K562 (cell line): ENCODE results near the gene TGFB1I1. TPM values are rescaled to one million over a fixed set of nuclear protein-coding genes. Genes with fewer than 3 reads are reported as not detected.

Experiments used
- ATAC-seq: fragments of 200-7000 bp; cut with Tn5 transposase; 3 replicates; pipeline ENCODE4 v1.9.1; 2020; ENCODE audit warnings: moderate library complexity
- BruUV-seq: library from RNA; stranded (reverse); fragments of 400-500 nt; replicated peaks from 2 replicates; lab custom pipeline; 2021; lab: Mats Ljungman, UMichigan
- CTCF ChIA-PET: fragments of 300-600 bp; formaldehyde crosslinking; extraction: SDS; loops from one replicate; lab custom pipeline; 2021; ENCODE audit warnings: low intra/inter-chr PET ratio; lab: Yijun Ruan, JAX
- POLR2A ChIA-PET: fragments of 300-600, 350-650 bp; sonication (Branson Sonifier 250); formaldehyde crosslinking; extraction: SDS; loops from one replicate; lab custom pipeline; 2021; ENCODE audit warnings: antibody characterized with exemption, inconsistent platforms; lab: Yijun Ruan, JAX
- DNase-seq, 4 experiments: peaks; one replicate each; pipeline versions ENCODE4 v3.0.0 to v3.0.0-alpha.2; 2011 to 2018; ENCODE audit warnings: low spot score in 3 of 4, mixed read lengths in 3 of 4; ENCODE audit errors: extremely low read depth in 1 of 4
- FAIRE-seq: peaks from 2 replicates; lab custom pipeline; 2011; peaks lifted over from hg19 to GRCh38; lab: Jason Lieb, UNC
- H2AFZ ChIP-seq: 2 replicates; pipeline ENCODE4 v1.6.0; 2011; ENCODE audit warnings: low read depth, low read length, control low read depth, inconsistent platforms
- H3K27ac ChIP-seq: fragments of 200-600 bp; 3 replicates; pipeline ENCODE4 v1.8.0; 2011; ENCODE audit warnings: low read depth, mild to moderate bottlenecking, control low read depth, inconsistent platforms, low read length, moderate library complexity, mixed read lengths; ENCODE audit errors: extremely low read depth
- H3K27me3 ChIP-seq, 2 experiments: fragments of 300-600 bp in 1 of 2; 2 replicates in 1 of 2; 3 replicates in 1 of 2; pipeline versions ENCODE4 v1.6.0 to v1.8.0; 2011; ENCODE audit warnings: inconsistent platforms in 2 of 2, low read length in 2 of 2, mild to moderate bottlenecking in 1 of 2, mixed read lengths in 1 of 2, moderate library complexity in 1 of 2; ENCODE audit not compliant: control insufficient read depth in 2 of 2, insufficient read depth in 2 of 2
- H3K36me3 ChIP-seq: fragments of 300-600 bp; 3 replicates; pipeline ENCODE4 v1.8.0; 2011; ENCODE audit warnings: mild to moderate bottlenecking, low read length, inconsistent platforms; ENCODE audit not compliant: control insufficient read depth, insufficient read depth
- H3K4me1 ChIP-seq, 2 experiments: fragments of 200-600 bp in 1 of 2; replicated peaks in 1 of 2; 2 replicates in 1 of 2; 3 replicates in 1 of 2; pipeline versions ENCODE4 v1.5.1 to v1.8.0; 2011; ENCODE audit warnings: inconsistent platforms in 2 of 2, low read length in 2 of 2, mild to moderate bottlenecking in 1 of 2, mixed read lengths in 1 of 2, moderate library complexity in 1 of 2; ENCODE audit not compliant: control insufficient read depth in 2 of 2, insufficient read depth in 2 of 2
- H3K4me2 ChIP-seq: 2 replicates; pipeline ENCODE4 v1.6.1; 2011; ENCODE audit warnings: low read length, control low read depth, inconsistent platforms, mixed read lengths; ENCODE audit not compliant: insufficient read depth
- H3K4me3 ChIP-seq: fragments of 200-600 bp; sonication (generic), shearing (Covaris generic); 2 replicates; pipeline ENCODE4 v1.5.1; 2016; ENCODE audit warnings: control low read depth, inconsistent platforms
- H3K79me2 ChIP-seq: fragments of 200-600 bp; 3 replicates; pipeline ENCODE4 v1.8.0; 2011; ENCODE audit warnings: low read length, inconsistent platforms; ENCODE audit not compliant: control insufficient read depth, insufficient read depth
- H3K9ac ChIP-seq, 2 experiments: 2 replicates each; pipeline versions ENCODE4 v1.6.0 to v1.6.1; 2011; ENCODE audit warnings: low read depth in 2 of 2, low read length in 2 of 2, control low read depth in 1 of 2, inconsistent platforms in 1 of 2, mild to moderate bottlenecking in 1 of 2, mixed read lengths in 1 of 2; ENCODE audit not compliant: insufficient read depth in 1 of 2
- H3K9me1 ChIP-seq: one replicate; pipeline ENCODE4 v1.6.0; 2011; ENCODE audit warnings: inconsistent platforms, mild to moderate bottlenecking, low read length, moderate library complexity; ENCODE audit not compliant: control insufficient read depth, insufficient read depth
- H3K9me3 ChIP-seq: replicated peaks from 2 replicates; pipeline ENCODE4 v1.5.1; 2011; ENCODE audit warnings: low read depth, low read length, inconsistent platforms; ENCODE audit not compliant: control insufficient read depth, insufficient read depth
- H4K20me1 ChIP-seq: replicated peaks from 2 replicates; pipeline ENCODE4 v1.6.1; 2011; ENCODE audit warnings: low read length, inconsistent platforms, mixed read lengths; ENCODE audit not compliant: control insufficient read depth, insufficient read depth
- CEBPB ChIP-seq: fragments of 450-650 bp; IDR thresholded peaks from 2 replicates; pipeline ENCODE4 v1.6.1; 2016; ENCODE audit warnings: missing genetic modification characterization, missing compliant biosample characterization
- KLF1 ChIP-seq: fragments of 450-650 bp; IDR thresholded peaks from 2 replicates; pipeline ENCODE4 v1.6.1; 2016; ENCODE audit warnings: missing genetic modification characterization, missing compliant biosample characterization
- ZBED1 ChIP-seq: IDR thresholded peaks from 2 replicates; pipeline ENCODE4 v1.6.1; 2014
- ZKSCAN1 ChIP-seq: fragments of 150-350 bp; IDR thresholded peaks from 2 replicates; pipeline ENCODE4 v1.6.1; 2016; ENCODE audit warnings: low read depth, low read length
- WGBS: fragments of 100-300 bp; shearing (Covaris generic); methylation state at CpG from one replicate; pipeline ENCODE4 v1.1.6; 2016; ENCODE audit warnings: low coverage, mixed read lengths; ENCODE audit not compliant: insufficient coverage; ENCODE audit errors: missing lambda C conversion rate; 5-methylcytosine and 5-hydroxymethylcytosine counted together
- in situ Hi-C: fragments of 300-500 bp; cut with MboI; formaldehyde crosslinking; loops from 4 replicates; pipeline ENCODE4 v1.15.0; 2018; ENCODE audit warnings: inconsistent platforms, mixed read lengths
- intact Hi-C: fragments of 100-400 bp; cut with micrococcal nuclease; formaldehyde crosslinking; loops from 2 replicates; pipeline ENCODE4 v1.14.2; 2022
- polyA plus RNA-seq, 8 experiments: library from polyadenylated mRNA; depleted of rRNA in 4 of 8; stranded (reverse) in 5 of 8; unstranded in 3 of 8; fragments of >200 nt; fragmentation: Nextera tagmentation in 2 of 8; fragmentation: Illumina TruSeq in 1 of 8; extraction: Ambion mirVana in 2 of 8; extraction: Trizol in 1 of 8; gene quantifications; 2 replicates each; pipeline versions ENCODE4 v1.2.1 to v1.2.3, GENCODE V29; 2011 to 2014; ENCODE audit warnings: inconsistent platforms in 1 of 8, missing spikeins in 1 of 8
- total RNA-seq, 7 experiments: library from RNA; depleted of rRNA in 6 of 7; stranded (reverse); fragments of >200 nt in 6 of 7; fragmentation: Illumina TruSeq in 2 of 7; extraction: Trizol in 2 of 7; gene quantifications; 2 replicates each; pipeline versions ENCODE4 v1.2.1 to v1.2.3, GENCODE V29; 2011 to 2021; ENCODE audit warnings: low replicate concordance in 1 of 7
- TF ChIP-seq, protein P1 (sequence below): sonication (generic); formaldehyde crosslinking; IDR thresholded peaks from 2 replicates; pipeline ENCODE4 v1.8.0; 2022; ENCODE audit warnings: mild to moderate bottlenecking, missing genetic modification reagents
- TF ChIP-seq, protein P2 (sequence below): fragments of 250-450 bp; sonication (Bioruptor Pico); IDR thresholded peaks from 2 replicates; pipeline ENCODE4 v1.4.0; 2020; ENCODE audit warnings: borderline replicate concordance

The TGFB1I1 gene
- total and polyA plus RNA-seq, 9 of the 15 experiments (the other 6 are each of a cell fraction or from before 2014, with no cell fraction given): 0.04 to 0.91 (median 0.19) TPM

DNA sequence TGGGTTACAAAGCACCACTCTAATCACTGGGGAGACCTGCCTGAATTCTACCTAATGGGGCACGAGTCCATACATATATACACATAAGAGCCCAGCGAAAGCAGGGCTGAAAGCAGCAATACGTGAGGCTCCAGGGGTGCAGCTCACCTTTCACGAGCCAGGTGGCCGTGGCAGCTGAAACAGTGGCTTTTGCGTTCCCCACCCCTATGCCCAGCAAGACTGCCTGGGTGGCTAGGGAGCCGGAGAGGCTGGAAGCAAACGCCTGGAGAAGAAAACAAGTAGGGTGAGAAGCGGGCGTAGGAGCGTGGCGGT, 35.6 kb downstream of the TGFB1I1 start:
- 0% methylated on average over 10 of the region's 12 CpGs for WGBS
- TF ChIP-seq, protein P1, sequence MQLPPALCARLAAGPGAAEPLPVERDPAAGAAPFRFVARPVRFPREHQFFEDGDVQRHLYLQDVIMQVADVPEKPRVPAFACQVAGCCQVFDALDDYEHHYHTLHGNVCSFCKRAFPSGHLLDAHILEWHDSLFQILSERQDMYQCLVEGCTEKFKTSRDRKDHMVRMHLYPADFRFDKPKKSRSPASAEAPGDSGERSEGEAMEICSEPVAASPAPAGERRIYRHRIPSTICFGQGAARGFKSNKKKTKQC (CRISPR knock-in tag): peak; percentile 37; the same call in 1 of the 2 replicates
- TF ChIP-seq CEBPB (tag): 0 out of 2 replicates have a peak, but pooled peaks have one; percentile 4
- no peak for TF ChIP-seq KLF1 (tag)
- TF ChIP-seq, protein P2, sequence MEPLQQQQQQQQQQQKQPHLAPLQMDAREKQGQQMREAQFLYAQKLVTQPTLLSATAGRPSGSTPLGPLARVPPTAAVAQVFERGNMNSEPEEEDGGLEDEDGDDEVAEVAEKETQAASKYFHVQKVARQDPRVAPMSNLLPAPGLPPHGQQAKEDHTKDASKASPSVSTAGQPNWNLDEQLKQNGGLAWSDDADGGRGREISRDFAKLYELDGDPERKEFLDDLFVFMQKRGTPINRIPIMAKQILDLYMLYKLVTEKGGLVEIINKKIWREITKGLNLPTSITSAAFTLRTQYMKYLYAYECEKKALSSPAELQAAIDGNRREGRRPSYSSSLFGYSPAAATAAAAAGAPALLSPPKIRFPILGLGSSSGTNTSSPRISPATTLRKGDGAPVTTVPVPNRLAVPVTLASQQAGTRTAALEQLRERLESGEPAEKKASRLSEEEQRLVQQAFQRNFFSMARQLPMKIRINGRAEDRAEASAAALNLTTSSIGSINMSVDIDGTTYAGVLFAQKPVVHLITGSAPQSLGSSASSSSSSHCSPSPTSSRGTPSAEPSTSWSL (CRISPR knock-in tag): no peak
- TF ChIP-seq ZKSCAN1: no peak
- TF ChIP-seq ZBED1: no peak
- TF ChIP-seq, all 486 proteins: peak for 2
- peak overlapping the region; percentile 97 to 100 for H3K9ac ChIP-seq
- H3K27ac ChIP-seq: peak overlapping the region; percentile 92
- intact Hi-C loops: loop anchor here (5.0 kb wide), 1 partner anchor 50 kb away; the partner anchor contains the start of gene ARMC5
- H3K9me3 ChIP-seq: peaks cover 3% of the 10 kb centered on the region; the same call in 1 of the 2 replicates
- H3K4me1 ChIP-seq: peaks cover 10 to 24% of the 10 kb centered on the region in 2 experiments; a peak in 4 of 5 replicates
- BruUV-seq: no TSS peak
- H3K4me3 ChIP-seq: peak overlapping the region; percentile 79
- ChIA-PET POLR2A (interaction anchor here (0.6 to 3.9 kb wide), 17 partner anchors 8 to 366 kb away, joined by 3 to 29 read pairs (median 7); partner anchors contain the start of genes AHSP, ARMC5 and ZNF267), CTCF (no interaction called here)
- H3K36me3 ChIP-seq: peaks cover 27% of the 10 kb centered on the region
- no peaks in the 10 kb centered on the region for H3K27me3 ChIP-seq
- in situ Hi-C loops: no loop called here
- peak overlapping the region; percentile 89 for H3K4me2 ChIP-seq
- H3K9me1 ChIP-seq: no peaks in the 10 kb centered on the region
- H3K79me2 ChIP-seq: peaks cover 35% of the 10 kb centered on the region
- no peak for DNase-seq
- H4K20me1 ChIP-seq: no peaks in the 10 kb centered on the region
- peak overlapping the region; percentile 71; the same call in 1 of the 2 replicates for H2AFZ ChIP-seq
- peak; percentile 7; the same call in 2 of the 3 replicates for ATAC-seq
- no peak for FAIRE-seq
